A673 (cell line): ENCODE measurements around the gene STRA8. TPM values are rescaled to one million over a fixed set of nuclear protein-coding genes. Genes with fewer than 3 reads are reported as not detected.

ENCODE experiments used
- BruUV-seq: library from RNA; stranded (reverse); fragments of 400-500 nt; replicated peaks from 2 replicates; lab custom pipeline; 2021; lab: Mats Ljungman, UMichigan
- CTCF ChIA-PET: fragments of 300-600 bp; sonication (Branson Sonifier 250); formaldehyde crosslinking; loops from one replicate; lab custom pipeline; 2022; ENCODE audit warnings: antibody characterized with exemption; lab: Charles Lee
- POLR2A ChIA-PET: fragments of 300-600 bp; sonication (Branson Sonifier 250); formaldehyde crosslinking; loops from one replicate; lab custom pipeline; 2022; ENCODE audit warnings: antibody characterized with exemption; ENCODE audit not compliant: low non-redundant PET; lab: Charles Lee
- DNase-seq: peaks from one replicate; pipeline ENCODE4 v3.0.0-alpha.2; 2015; ENCODE audit warnings: low spot score
- H3K27ac ChIP-seq: fragments of 200-600 bp; sonication (generic); 2 replicates; pipeline ENCODE4 v1.5.1; 2016; ENCODE audit warnings: mixed run types, low read depth, mild to moderate bottlenecking, mixed read lengths, antibody characterized with exemption, low read length; ENCODE audit not compliant: poor library complexity, severe bottlenecking
- H3K27me3 ChIP-seq: fragments of 200-600 bp; sonication (generic); replicated peaks from 2 replicates; pipeline ENCODE4 v1.6.1; 2017; ENCODE audit warnings: mixed run types, low read depth, mild to moderate bottlenecking, mixed read lengths, antibody characterized with exemption, low read length; ENCODE audit not compliant: insufficient read depth, poor library complexity
- H3K36me3 ChIP-seq: fragments of 200-600 bp; sonication (generic); 2 replicates; pipeline ENCODE4 v1.6.1; 2016; ENCODE audit warnings: mixed run types, mild to moderate bottlenecking, mixed read lengths, antibody characterized with exemption, low read length; ENCODE audit not compliant: insufficient read depth, poor library complexity, severe bottlenecking
- H3K4me1 ChIP-seq: fragments of 200-600 bp; sonication (generic); 2 replicates; pipeline ENCODE4 v1.6.1; 2017; ENCODE audit warnings: mixed run types, mild to moderate bottlenecking, mixed read lengths, antibody characterized with exemption, low read length; ENCODE audit not compliant: insufficient read depth, poor library complexity, severe bottlenecking
- H3K4me3 ChIP-seq: fragments of 200-600 bp; sonication (generic); 2 replicates; pipeline ENCODE4 v1.5.1; 2016; ENCODE audit warnings: low read depth, mixed run types, mild to moderate bottlenecking, mixed read lengths, low read length; ENCODE audit not compliant: poor library complexity, severe bottlenecking
- H3K9me3 ChIP-seq: fragments of 200-600 bp; sonication (generic); 2 replicates; pipeline ENCODE4 v1.6.1; 2016; ENCODE audit warnings: mixed run types, low read depth, mild to moderate bottlenecking, mixed read lengths, antibody characterized with exemption, low read length; ENCODE audit not compliant: poor library complexity, severe bottlenecking
- CTCF ChIP-seq: fragments of 300-800, 200-600 bp; sonication (generic); conservative IDR thresholded peaks from 2 replicates; pipeline ENCODE4 v1.5.1; 2017; ENCODE audit warnings: low read depth, mild to moderate bottlenecking, antibody characterized with exemption, low read length, moderate library complexity, mixed read lengths
- EZH2 ChIP-seq: fragments of 200-600 bp; sonication (generic); IDR thresholded peaks from 2 replicates; pipeline ENCODE4 v1.6.1; 2017; ENCODE audit warnings: borderline replicate concordance, low read depth, mild to moderate bottlenecking, mixed read lengths, antibody characterized with exemption, low read length; ENCODE audit not compliant: poor library complexity, severe bottlenecking
- intact Hi-C: fragments of 100-400 bp; cut with micrococcal nuclease; formaldehyde crosslinking; loops from one replicate; pipeline ENCODE4 v1.10.0; 2022; ENCODE audit not compliant: unreplicated experiment
- total RNA-seq: library from RNA; stranded (reverse); gene quantifications from 2 replicates; pipeline ENCODE4 v1.2.3, GENCODE V29; 2021

STRA8 gene
- total RNA-seq, 1 experiment from 2014 or later = not detected

GRCh38 chr7:135238112-135238744 is 4.6 kb downstream of the STRA8 start:
- H3K27me3 ChIP-seq = no peaks in the 10 kb centered on the region
- no peaks in the 10 kb centered on the region for H3K4me1 ChIP-seq
- peak; percentile 24 for DNase-seq
- intact Hi-C loops = no loop called here
- TF ChIP-seq EZH2 = no peak
- TF ChIP-seq CTCF = peak; percentile 61
- H3K36me3 ChIP-seq = no peaks in the 10 kb centered on the region
- no peak overlapping the region for H3K4me3 ChIP-seq
- BruUV-seq = no TSS peak
- CTCF ChIA-PET = no interaction called here
- no peaks in the 10 kb centered on the region for H3K9me3 ChIP-seq
- no peak overlapping the region for H3K27ac ChIP-seq
- POLR2A ChIA-PET = no interaction called here

GRCh38 chr7:135239263-135239662 is 5.6 kb downstream of the STRA8 start:
- intact Hi-C loops = no loop called here
- Histone ChIP-seq H3K27me3 (no peaks in the 10 kb centered on the region), H3K4me3 (no peak overlapping the region), H3K27ac (no peak overlapping the region), H3K4me1 (no peaks in the 10 kb centered on the region), H3K36me3 (no peaks in the 10 kb centered on the region), H3K9me3 (no peaks in the 10 kb centered on the region)
- no peak for DNase-seq
- TF ChIP-seq EZH2 (no peak), CTCF (no peak)
- POLR2A ChIA-PET = no interaction called here
- BruUV-seq = no TSS peak
- CTCF ChIA-PET = no interaction called here

- CTCF ChIA-PET = no interaction called here
Observed at GRCh38 chr7:135240441-135240840, 6.8 kb downstream of the STRA8 start.

More at GRCh38 chr7:135240441-135240840, 6.8 kb downstream of the STRA8 start:
- H3K27ac ChIP-seq = no peak overlapping the region
- no peaks in the 10 kb centered on the region for H3K9me3 ChIP-seq
- H3K4me3 ChIP-seq = no peak overlapping the region
- no peaks in the 10 kb centered on the region for H3K4me1 ChIP-seq
- BruUV-seq = no TSS peak
- no peak for DNase-seq
- no peaks in the 10 kb centered on the region for H3K27me3 ChIP-seq
- POLR2A ChIA-PET = no interaction called here
- intact Hi-C loops = no loop called here
- no peak for TF ChIP-seq EZH2
- no peak for TF ChIP-seq CTCF
- no peaks in the 10 kb centered on the region for H3K36me3 ChIP-seq
